Fibroblast of peridontal ligament (primary cell): ENCODE data around the gene WDTC1.

Experiments used
- DNase-seq: peaks from one replicate; pipeline ENCODE4 v3.0.0-alpha.2; 2010; ENCODE audit errors: extremely low read depth

Gene WDTC1

DNA sequence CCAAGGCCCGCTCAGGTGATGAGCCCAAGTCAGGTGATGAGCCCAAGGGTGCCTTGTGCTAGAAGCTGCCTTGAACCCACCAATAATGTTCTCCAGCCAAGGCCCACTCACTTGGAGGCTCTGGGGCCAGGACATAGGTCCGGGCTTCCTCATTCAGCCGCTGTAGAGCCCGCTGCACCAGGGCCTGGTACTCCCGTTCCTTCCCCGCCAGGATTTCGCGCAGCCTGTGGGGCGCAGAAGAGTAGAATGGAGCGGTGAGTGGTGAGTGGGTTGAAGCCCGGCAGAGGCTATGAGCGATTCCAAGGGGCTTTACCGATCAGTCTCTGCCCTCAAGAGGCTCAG lies 121.8 kb downstream of the WDTC1 start:
- DNase-seq: no peak

GRCh38 chr1:27356619-27357280 lies 122.3 kb downstream of the WDTC1 start:
- no peak for DNase-seq

DNA sequence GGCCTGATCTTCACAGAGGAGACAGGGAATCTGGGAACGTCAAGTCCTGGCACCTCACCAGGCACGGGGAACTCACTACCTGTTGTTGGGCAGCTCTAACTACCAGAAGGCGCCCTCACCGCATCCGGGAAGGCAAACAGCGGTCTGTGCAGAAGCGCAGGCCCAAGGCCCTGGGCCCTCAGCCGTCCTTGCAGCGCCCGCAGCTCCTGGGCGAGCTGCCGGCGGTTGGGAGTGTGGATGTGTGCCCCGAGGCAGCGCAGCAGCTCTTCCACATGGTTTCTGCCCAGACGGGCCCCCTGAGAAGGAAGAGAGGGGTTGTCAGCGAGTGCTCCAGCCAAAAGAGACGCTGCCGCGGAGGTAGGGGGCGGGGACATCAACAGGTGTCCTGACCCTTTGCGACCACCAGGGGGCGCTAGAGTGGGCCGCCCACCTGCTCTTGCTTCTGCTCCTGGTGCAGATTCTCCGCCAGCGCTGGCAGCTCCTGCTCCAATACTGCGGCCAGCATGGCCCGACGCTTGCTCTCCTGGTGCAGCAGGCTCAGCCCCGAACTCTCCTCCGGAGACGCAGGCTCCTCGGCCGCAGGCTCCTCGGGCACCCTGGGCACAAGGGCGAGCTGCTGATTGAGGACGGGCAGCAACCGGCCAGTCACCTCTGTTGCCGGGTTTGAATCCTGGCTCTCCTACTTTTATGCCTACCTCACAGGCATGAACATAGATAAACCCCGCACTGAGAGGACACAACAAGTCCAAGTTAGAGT lies 123.0 kb downstream of the WDTC1 start:
- DNase-seq: peak; percentile 31
